Measurements from ENCODE around the gene RAD51B.

- TF ChIP-seq, protein P1, sequence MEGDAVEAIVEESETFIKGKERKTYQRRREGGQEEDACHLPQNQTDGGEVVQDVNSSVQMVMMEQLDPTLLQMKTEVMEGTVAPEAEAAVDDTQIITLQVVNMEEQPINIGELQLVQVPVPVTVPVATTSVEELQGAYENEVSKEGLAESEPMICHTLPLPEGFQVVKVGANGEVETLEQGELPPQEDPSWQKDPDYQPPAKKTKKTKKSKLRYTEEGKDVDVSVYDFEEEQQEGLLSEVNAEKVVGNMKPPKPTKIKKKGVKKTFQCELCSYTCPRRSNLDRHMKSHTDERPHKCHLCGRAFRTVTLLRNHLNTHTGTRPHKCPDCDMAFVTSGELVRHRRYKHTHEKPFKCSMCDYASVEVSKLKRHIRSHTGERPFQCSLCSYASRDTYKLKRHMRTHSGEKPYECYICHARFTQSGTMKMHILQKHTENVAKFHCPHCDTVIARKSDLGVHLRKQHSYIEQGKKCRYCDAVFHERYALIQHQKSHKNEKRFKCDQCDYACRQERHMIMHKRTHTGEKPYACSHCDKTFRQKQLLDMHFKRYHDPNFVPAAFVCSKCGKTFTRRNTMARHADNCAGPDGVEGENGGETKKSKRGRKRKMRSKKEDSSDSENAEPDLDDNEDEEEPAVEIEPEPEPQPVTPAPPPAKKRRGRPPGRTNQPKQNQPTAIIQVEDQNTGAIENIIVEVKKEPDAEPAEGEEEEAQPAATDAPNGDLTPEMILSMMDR (IDR thresholded peaks at IDR 0.05): no peak
- no peak for TF ChIP-seq POLR2A (IDR thresholded peaks at IDR 0.05)
- TF ChIP-seq POLR2AphosphoS5 (IDR thresholded peaks at IDR 0.05; ENCODE audit: insufficient read depth in 1 of 2, low read depth in 1 of 2): no peak
Observed at GRCh38 chr14:68247676-68248268, 428.2 kb downstream of the RAD51B start.

All from vagina (tissue), 2 donors.